Heart left ventricle (tissue), 13 donors: ENCODE data around the gene PCIF1.
A peak's percentile ranks its signal among the peaks of the same experiment; 100 is the strongest.

Experiments used
- CTCF ChIP-seq, 12 donors: fragments of 200-600 bp; sonication (generic) in 4 of 12; IDR thresholded peaks; one replicate each; pipeline versions ENCODE4 v1.5.0 to v1.8.0; 2018 to 2022; ENCODE audit warnings: antibody characterized with exemption in 12 of 12, mild to moderate bottlenecking in 5 of 12
- POLR2A ChIP-seq, 2 donors: fragments of 450-650 bp; IDR thresholded peaks; one replicate each; pipeline ENCODE4 v1.6.1; 2017; ENCODE audit warnings: antibody characterized with exemption in 2 of 2, mild to moderate bottlenecking in 2 of 2, moderate library complexity in 2 of 2
- donor health status: ischemic (EF 13 %, LVEDD 7.1; RV severe dilation, severe dysfunction).
- donor health status: DM: no; HTN: yes; CAD: no.
- donor health status: DM: no; HTN: no; CAD: no.
- donor health status: ischemic (EF 25% LVEDD 6.9; RV normal size, moderate dysfunction).
- donor health status: ischemic (EF 25% LVEDD 5.7; RV mildly dilated, moderate dysfunction).
- donor health status: ischemic (EF 35%, LVEDD 5.7; RV mildly dilated, moderate dysfunction).
- donor health status: nonischemic (EF 11% LVEDD 7.7; RV severe dilation, severe dysfunction).
- donor health status: DM: yes; HTN: yes; CAD: no.
- donor health status: PGD.
- donor health status: ischemic (EF 29% LVEDD 5.4; RV normal size, mild dysfunction).
- donor health status: nonischemic (EF 23%, LVEDD 6.1; RV moderate dilation, normal function).

- TF ChIP-seq CTCF (IDR thresholded peaks at IDR 0.05) (peak in 2 of 12 donors; percentile 3 to 7), POLR2A (IDR thresholded peaks at IDR 0.05) (peak in 1 of 2 donors; percentile 68)
Measured at GRCh38 chr20:45890985-45891983, 43.2 kb upstream of the PCIF1 start, which contains the start of the genes CTSA and NEURL2.
